GM19043 (cell line): ENCODE results near the gene YY1.

ENCODE experiments used
- ATAC-seq: cut with Tn5 transposase; IDR thresholded peaks from one replicate; pipeline ENCODE4 v1.9.1; 2021; ENCODE audit warnings: low read depth; ENCODE audit not compliant: unreplicated experiment

Gene YY1

GRCh38 chr14:100329233-100330006 lies 90.5 kb downstream of the YY1 start:
- ATAC-seq: no peak

- ATAC-seq: no peak
These were observed 91.0 kb downstream of the YY1 start for GRCh38 chr14:100330007-100330344.

- no peak for ATAC-seq
These were observed 91.5 kb downstream of the YY1 start for GRCh38 chr14:100330388-100330931.

- no peak for ATAC-seq
These were observed 93.2 kb downstream of the YY1 start for GRCh38 chr14:100332071-100332639.
